Effector memory CD8-positive, alpha-beta T cell (primary cell): ENCODE data around the gene ZFHX3.

Source experiments
- ATAC-seq: fragments of 150-1000 bp; cut with Tn5 transposase; replicated peaks from 2 replicates; pipeline ENCODE4 v1.10.0; 2021; ENCODE audit warnings: mild to moderate bottlenecking, moderate library complexity
- DNase-seq, 3 experiments: peaks; one replicate each; pipeline ENCODE4 v3.0.0; 2021
- H3K27ac Mint-ChIP-seq, 2 donors: one replicate each; pipeline ENCODE4 v1.8.0; 2022; ENCODE audit warnings: mild to moderate bottlenecking in 2 of 2, mixed read lengths in 2 of 2, moderate library complexity in 2 of 2
- H3K27me3 Mint-ChIP-seq, 2 donors: one replicate each; pipeline ENCODE4 v1.8.0; 2022; ENCODE audit warnings: mixed read lengths in 2 of 2
- H3K36me3 Mint-ChIP-seq: one replicate; pipeline ENCODE4 v1.8.0; 2022; ENCODE audit warnings: mild to moderate bottlenecking, moderate library complexity, mixed read lengths; ENCODE audit not compliant: insufficient read depth
- H3K4me1 Mint-ChIP-seq, 2 donors: one replicate each; pipeline ENCODE4 v1.8.0; 2022; ENCODE audit warnings: low read depth in 2 of 2, mixed read lengths in 2 of 2
- H3K4me3 Mint-ChIP-seq, 2 donors: one replicate each; pipeline ENCODE4 v1.8.0; 2022; ENCODE audit warnings: mild to moderate bottlenecking in 2 of 2, mixed read lengths in 2 of 2, moderate library complexity in 2 of 2
- H3K9me3 Mint-ChIP-seq, 2 donors: one replicate each; pipeline ENCODE4 v1.8.0; 2022; ENCODE audit warnings: mixed read lengths in 2 of 2

Gene ZFHX3

DNA sequence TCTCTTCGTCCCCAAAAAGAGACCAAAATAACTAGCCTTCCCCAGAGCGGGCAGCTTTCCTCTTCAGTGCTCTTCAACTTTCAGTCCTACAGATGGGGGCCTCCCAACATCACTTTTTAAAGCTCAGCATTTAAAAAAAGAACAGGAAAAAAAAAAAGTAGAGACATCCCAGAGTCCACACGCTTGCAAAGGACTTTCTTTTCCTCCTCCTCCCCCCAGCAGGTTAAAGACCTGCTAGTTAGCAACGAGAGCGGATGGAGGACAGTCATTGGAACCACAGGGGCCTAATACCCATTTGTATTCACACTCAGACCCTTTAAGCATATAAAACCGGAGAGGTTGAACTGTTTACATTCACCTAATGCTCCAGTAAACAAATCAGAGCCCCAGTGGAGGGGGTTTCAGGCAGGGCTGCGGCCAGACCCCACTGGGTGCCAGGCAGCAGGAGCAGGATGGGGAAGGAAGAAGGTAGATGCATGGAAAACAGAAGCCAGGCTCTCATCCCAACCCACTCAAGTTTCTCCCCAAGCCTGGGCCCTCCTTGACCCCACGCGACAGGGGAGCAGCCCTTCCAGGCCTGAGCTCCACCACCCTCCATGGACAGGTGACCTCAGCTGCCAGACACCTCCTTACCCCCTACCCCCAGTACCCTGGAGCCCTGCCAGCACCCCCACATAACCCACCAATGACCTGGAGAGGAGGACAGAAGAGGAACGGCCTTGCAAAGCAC, 15.2 kb downstream of the ZFHX3 start:
- Mint-ChIP-seq H3K4me1 (peaks cover 0 to 4% of the 10 kb centered on the region in 2 donors), H3K27me3 (peaks cover 23 to 47% of the 10 kb centered on the region in 2 donors), H3K4me3 (no peak overlapping the region), H3K27ac (no peak overlapping the region), H3K36me3 (no peaks in the 10 kb centered on the region), H3K9me3 (peaks cover 0 to 1% of the 10 kb centered on the region in 2 donors)
- ATAC-seq = no peak
- no peak for DNase-seq

DNA sequence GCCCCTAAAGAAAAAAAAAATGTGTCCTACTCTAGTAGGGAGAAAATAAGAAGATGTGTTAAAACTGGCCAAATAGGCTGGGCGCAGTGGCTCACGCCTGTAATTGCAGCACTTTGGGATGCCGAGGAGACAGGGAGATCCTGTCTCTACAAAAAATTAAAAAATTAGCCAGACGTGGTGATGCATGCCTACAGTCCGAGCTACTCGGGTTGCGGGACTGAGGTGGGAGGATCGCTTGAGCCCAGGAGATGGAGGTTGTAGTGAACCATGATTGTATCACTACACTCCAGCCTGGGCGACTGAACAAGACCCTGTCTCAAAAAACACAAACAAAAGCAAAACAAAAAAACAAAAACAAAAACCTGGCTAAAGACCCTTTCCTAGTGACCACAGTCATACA, 15.9 kb downstream of the ZFHX3 start:
- Mint-ChIP-seq H3K4me1 (peaks cover 0 to 4% of the 10 kb centered on the region in 2 donors), H3K9me3 (peaks cover 0 to 1% of the 10 kb centered on the region in 2 donors), H3K27me3 (peaks cover 19 to 47% of the 10 kb centered on the region in 2 donors), H3K27ac (no peak overlapping the region), H3K4me3 (no peak overlapping the region), H3K36me3 (no peaks in the 10 kb centered on the region)
- no peak for DNase-seq
- ATAC-seq = no peak

DNA sequence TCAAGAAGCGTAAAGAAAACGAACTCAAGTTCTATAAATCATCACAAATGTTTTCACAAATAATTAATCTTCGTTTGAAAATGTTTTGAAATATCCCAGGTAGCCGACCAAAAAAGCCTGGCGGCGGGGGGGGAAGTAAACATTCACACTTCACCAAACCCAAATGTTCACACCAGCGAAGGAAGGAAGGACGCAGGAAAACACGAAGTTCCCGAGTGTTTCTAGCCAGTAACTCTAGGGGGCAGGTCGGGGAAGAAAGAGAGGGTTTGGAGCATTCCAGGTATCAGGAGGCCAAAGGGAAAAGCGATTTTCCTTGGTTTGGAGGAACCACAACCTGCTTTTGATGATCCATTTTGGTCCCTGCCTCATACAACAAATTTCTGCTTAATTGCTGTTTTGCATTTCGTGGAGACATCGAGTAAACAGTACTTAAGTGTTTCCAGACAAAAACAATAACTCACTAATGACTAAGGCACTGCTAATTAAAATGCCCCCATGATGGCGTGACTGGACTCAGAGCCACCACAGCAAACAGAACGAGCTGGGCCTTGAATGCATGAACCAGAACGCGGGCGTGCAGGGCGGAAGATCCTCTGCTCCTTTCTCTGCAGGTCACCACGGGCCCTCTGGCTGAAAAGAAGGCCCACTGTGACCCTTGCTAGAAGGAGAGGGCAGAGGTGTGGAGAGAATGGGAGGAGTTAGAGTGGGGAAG, 16.6 kb downstream of the ZFHX3 start:
- Mint-ChIP-seq H3K27ac (no peak overlapping the region), H3K4me1 (peaks cover 0 to 4% of the 10 kb centered on the region in 2 donors), H3K27me3 (peaks cover 18 to 45% of the 10 kb centered on the region in 2 donors), H3K4me3 (no peak overlapping the region), H3K9me3 (peaks cover 0 to 1% of the 10 kb centered on the region in 2 donors), H3K36me3 (no peaks in the 10 kb centered on the region)
- ATAC-seq (no peak), DNase-seq (no peak)

DNA sequence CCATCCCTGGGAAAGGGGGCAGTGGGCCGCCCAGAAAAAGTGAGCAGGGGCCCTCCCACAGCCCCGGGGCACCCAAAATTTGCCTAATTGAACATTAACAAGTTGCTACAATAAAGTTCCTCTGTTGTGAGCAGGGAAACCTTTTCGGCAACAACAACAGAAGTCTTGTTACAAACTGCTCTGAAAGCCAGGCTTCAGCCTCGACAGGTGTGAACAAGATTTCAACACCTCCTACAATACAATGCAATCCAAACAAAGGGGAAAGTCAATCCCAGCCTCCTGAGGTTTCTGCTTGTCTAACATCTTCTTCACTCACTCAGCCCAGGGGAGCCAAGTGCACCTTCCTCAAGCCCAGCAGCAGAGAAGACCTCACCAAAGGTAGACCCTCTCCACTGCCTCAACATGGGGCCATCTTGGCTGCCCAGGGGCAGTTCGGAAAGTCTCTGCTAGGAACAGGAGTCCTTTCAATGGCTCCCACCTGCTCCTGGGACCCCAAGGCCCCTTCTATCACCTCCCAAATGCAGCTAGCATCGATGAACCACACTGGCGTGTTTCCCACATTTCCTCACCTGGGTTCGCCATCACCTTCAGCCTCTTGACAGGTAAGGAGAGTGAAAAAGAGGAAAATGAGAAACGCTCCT, 19.1 kb downstream of the ZFHX3 start:
- ATAC-seq (no peak), DNase-seq (no peak)
- Mint-ChIP-seq H3K4me3 (no peak overlapping the region), H3K9me3 (peaks cover 0 to 1% of the 10 kb centered on the region in 2 donors), H3K4me1 (peaks cover 0 to 4% of the 10 kb centered on the region in 2 donors), H3K27ac (no peak overlapping the region), H3K36me3 (no peaks in the 10 kb centered on the region), H3K27me3 (peaks cover 12 to 38% of the 10 kb centered on the region in 2 donors)

DNA sequence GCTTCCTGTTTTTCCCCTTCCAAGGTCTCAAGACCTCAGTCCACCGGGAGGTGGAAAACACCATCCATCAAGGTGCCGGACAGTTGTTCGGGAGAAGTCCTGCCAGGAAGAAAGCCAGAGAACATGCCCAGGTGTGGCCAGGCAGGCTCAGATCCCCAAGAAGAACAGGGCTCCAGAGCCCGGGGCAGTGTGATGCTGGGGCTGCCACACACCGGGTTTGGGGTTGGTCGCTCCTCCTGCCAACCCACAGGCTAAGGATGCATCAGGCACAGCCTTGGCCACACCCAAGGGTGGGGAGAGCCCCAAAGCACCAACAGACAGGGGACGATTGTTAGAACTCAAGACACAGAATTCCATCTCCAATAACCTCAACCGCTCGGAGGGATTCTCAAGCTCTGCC, 19.7 kb downstream of the ZFHX3 start:
- Mint-ChIP-seq H3K9me3 (peaks cover 0 to 2% of the 10 kb centered on the region in 2 donors), H3K4me3 (no peak overlapping the region), H3K36me3 (no peaks in the 10 kb centered on the region), H3K4me1 (peaks cover 0 to 4% of the 10 kb centered on the region in 2 donors), H3K27ac (no peak overlapping the region), H3K27me3 (peaks cover 12 to 34% of the 10 kb centered on the region in 2 donors)
- DNase-seq (no peak), ATAC-seq (no peak)

DNA sequence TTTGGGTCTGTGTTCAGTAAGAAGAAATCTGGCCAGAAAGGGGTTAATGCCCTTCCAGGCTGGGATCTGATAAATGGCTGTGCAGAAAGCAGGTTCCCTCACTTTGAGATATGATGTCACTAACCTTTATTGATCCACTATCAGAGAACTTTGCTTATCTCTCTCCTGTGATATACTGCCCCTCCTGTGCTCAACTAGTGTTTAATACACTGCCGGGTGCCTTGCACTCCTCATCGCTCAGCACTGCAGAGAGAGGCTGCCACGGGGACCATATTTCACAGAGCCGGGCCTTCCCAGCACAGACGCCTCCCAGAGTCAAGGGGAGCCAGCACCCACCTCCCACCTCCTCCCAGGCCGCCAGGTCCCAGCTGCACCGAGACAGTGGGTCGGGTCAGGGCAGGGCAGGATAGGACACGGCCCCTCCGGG, 20.2 kb downstream of the ZFHX3 start:
- Mint-ChIP-seq H3K27ac (no peak overlapping the region), H3K27me3 (peaks cover 12 to 28% of the 10 kb centered on the region in 2 donors), H3K36me3 (no peaks in the 10 kb centered on the region), H3K9me3 (peaks cover 0 to 2% of the 10 kb centered on the region in 2 donors), H3K4me1 (peaks cover 0 to 4% of the 10 kb centered on the region in 2 donors), H3K4me3 (no peak overlapping the region)
- ATAC-seq (no peak), DNase-seq (no peak)

DNA sequence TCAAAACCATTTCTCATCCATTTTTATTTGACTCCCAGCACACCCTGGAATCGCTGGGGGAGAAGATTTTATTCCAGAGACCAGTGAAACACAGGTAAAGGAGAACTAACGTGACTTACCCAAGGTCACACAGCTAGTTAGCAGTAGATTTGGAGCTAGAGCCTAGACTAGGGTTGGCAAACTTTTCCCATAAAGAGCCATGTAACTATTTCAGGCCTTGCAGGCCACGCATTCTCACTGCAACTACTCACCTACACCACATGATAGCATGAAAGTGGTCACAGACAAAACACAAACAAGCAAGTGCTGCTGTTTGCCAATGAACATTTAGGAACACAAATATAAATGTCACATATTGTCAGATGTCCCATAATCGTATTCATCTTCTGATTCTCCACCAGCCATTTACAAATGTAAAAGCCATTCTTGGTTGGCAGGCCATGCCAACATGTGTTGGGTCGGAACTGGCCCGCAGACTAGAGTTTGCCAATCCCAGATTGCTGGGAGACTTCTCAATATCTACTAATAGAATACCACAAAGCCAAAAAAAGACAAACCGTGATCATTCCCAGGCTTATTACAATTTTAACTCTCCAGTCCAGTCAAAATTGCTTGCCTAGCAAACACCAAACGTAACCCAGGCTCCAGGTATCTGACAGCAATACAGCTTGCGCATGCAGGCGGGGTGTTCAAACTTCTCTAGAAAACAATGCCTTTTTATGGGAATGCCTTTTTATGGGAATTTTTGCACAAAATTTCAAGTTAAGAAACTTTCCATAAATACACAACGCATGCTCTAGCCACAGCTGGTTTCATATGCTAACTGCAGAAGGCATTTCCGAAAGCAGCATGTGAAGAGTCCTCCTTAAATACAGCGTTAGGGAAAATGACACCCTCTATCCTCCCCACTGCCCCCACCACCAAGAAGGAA, 20.9 kb downstream of the ZFHX3 start:
- Mint-ChIP-seq H3K36me3 (no peaks in the 10 kb centered on the region), H3K27me3 (peaks cover 11 to 28% of the 10 kb centered on the region in 2 donors), H3K4me1 (peaks cover 0 to 4% of the 10 kb centered on the region in 2 donors), H3K4me3 (no peak overlapping the region), H3K9me3 (peaks cover 0 to 2% of the 10 kb centered on the region in 2 donors), H3K27ac (no peak overlapping the region)
- DNase-seq = no peak
- no peak for ATAC-seq

DNA sequence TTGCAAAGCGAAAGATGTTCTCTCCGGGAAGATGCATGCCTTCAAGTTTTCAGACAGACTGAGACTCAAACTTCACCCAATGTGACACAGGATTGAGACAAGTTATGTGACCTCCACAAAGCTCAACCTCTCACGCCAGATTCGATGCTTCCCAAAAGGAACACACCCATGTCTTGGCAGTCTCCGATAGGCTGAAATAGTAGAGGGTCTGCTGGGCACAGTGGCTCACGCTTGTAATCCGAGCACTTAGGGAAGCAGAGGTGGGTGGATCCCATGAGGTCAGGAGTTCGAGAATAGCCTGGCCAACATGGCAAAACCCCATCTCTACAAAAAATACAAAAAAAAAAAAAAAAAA, 22.1 kb downstream of the ZFHX3 start:
- peaks cover 0 to 18% of the 10 kb centered on the region in 2 donors for H3K27me3 Mint-ChIP-seq
- ATAC-seq (no peak), DNase-seq (no peak)
- no peaks in the 10 kb centered on the region for H3K36me3 Mint-ChIP-seq
- no peak overlapping the region for H3K4me3 Mint-ChIP-seq
- H3K9me3 Mint-ChIP-seq = peaks cover 0 to 2% of the 10 kb centered on the region in 2 donors
- H3K4me1 Mint-ChIP-seq = no peaks in the 10 kb centered on the region
- no peak overlapping the region for H3K27ac Mint-ChIP-seq

DNA sequence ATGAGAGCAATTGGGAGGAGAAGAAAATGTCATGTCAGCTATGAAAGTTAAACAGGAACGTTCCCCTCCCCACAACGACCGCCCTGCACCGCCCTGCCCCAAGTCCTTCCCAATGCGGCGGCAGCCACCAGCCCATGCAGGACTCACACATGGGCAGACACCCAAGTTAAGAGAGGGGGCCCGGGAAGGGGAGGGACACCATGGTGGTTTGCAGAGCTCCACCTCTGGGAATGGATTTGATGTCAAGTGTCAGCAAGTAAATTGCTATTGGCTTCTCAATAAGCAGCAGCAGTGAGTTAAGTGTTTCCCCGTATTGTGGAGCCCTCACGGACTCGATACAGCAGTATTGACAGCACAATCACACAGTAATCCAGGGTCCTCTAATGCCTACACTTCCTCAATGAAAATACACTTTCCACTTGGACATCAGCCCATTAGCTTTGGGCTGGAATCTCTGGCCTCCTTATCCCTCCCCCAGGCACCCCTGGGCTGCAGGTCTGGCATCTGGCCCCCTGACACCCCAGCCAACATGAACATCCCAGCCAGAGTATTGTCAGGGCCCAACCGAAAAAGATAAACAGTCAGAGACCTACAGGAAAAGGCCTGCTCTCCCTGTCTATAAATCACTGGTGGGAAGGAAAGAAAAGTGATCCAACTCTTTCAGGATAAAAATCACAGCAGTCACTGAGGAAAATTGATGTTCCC, 22.6 kb downstream of the ZFHX3 start:
- no peak overlapping the region for H3K27ac Mint-ChIP-seq
- ATAC-seq (no peak), DNase-seq (no peak)
- H3K27me3 Mint-ChIP-seq = peaks cover 0 to 12% of the 10 kb centered on the region in 2 donors
- H3K36me3 Mint-ChIP-seq = no peaks in the 10 kb centered on the region
- H3K9me3 Mint-ChIP-seq = peaks cover 0 to 2% of the 10 kb centered on the region in 2 donors
- no peak overlapping the region for H3K4me3 Mint-ChIP-seq
- H3K4me1 Mint-ChIP-seq = no peaks in the 10 kb centered on the region

DNA sequence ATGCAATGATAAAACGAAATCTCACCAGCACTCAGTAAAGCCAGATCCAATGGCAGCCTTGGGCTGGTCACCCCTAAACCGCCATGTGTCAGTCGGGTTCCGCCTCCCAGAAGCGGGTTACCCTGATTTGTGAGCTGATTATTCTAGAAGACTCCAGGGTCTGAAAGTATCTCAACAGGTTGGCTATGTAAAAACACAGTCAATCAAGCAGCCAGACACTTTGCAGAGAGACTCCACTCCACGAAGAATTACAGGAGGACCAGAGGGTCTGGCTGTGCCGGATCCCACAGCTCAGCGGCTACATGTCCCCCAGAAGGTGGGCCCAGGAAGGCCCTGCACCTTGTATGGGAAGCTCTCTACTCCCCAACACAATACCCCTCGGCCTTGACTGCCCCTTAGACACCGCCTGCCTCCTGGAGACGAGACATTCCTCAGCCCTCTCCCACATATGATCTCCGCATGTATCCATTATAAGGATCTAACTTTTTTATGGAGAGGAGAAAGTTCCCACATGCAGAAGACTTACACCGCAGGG, 23.3 kb downstream of the ZFHX3 start:
- H3K9me3 Mint-ChIP-seq = peaks cover 2 to 4% of the 10 kb centered on the region in 2 donors
- no peaks in the 10 kb centered on the region for H3K36me3 Mint-ChIP-seq
- H3K27ac Mint-ChIP-seq = no peak overlapping the region
- H3K4me3 Mint-ChIP-seq = no peak overlapping the region
- ATAC-seq (no peak), DNase-seq (no peak)
- H3K27me3 Mint-ChIP-seq = peaks cover 4 to 10% of the 10 kb centered on the region in 2 donors
- H3K4me1 Mint-ChIP-seq = no peaks in the 10 kb centered on the region

DNA sequence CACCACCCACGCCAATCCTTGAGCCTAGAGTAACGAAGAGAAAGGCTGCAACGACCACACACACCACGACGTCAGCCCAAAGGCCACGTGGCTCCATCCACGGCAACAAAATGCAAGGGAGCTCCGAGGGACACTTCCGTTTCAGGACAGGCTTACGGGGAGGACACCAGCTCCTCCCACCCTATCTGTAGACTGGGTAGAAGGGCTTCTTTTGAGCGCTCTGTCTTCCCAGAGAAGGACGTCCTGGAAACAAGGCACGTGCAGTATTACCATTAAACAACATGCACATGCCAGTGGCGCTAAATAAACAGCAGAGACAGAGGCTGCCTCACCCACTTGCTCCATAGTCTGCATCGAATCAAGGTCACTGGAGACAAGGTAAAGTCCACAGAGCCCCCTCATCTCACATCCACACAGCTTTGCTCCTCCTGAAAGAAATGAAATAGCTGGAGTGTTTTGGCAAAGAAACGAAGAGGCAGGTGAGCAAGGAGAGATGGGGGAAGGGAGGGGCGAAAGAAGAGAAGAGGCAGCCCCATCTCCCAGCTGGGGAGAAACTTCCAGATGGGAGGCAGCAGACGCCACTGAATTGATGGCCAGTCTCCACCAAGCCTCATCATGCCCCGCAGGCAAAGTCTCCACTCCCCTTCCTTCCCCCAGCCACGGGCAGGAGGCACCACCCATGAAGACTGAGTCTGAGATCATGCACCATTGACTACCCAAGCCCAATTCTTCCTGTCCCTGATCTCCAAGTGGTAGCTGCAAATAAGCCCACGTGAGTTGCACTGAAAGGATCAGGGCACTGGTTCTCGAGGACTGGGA, 24.0 kb downstream of the ZFHX3 start:
- H3K27me3 Mint-ChIP-seq = peaks cover 4 to 14% of the 10 kb centered on the region in 2 donors
- DNase-seq = no peak
- H3K4me3 Mint-ChIP-seq = no peak overlapping the region
- no peak overlapping the region for H3K27ac Mint-ChIP-seq
- no peaks in the 10 kb centered on the region for H3K36me3 Mint-ChIP-seq
- ATAC-seq = no peak
- H3K9me3 Mint-ChIP-seq = peaks cover 2 to 7% of the 10 kb centered on the region in 2 donors
- H3K4me1 Mint-ChIP-seq = no peaks in the 10 kb centered on the region

DNA sequence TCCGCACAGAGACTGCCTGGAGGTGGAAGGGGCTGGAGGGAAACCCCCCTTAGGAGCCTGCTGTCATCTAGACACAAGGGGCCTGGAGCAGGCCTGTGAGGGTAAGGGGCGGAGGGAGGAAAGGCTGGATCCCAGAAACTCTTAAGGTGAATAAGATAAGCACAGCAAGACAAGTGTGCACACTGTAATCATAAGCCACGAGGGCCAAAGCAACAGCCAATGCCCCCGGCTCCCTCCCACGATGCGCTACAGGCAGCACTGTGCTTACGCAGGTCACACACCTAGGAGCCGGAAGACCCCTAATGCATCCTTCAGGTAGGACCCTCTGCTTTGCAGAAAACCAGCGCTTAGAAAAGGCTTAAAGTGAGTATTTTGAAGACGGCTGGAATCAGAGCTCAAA, 24.6 kb downstream of the ZFHX3 start:
- Mint-ChIP-seq H3K4me3 (no peak overlapping the region), H3K36me3 (no peaks in the 10 kb centered on the region), H3K27ac (no peak overlapping the region), H3K9me3 (peaks cover 2 to 7% of the 10 kb centered on the region in 2 donors), H3K27me3 (peaks cover 4 to 14% of the 10 kb centered on the region in 2 donors), H3K4me1 (no peaks in the 10 kb centered on the region)
- DNase-seq (no peak), ATAC-seq (no peak)
